Measurements from ENCODE around the gene PEX1.
"Not testable (repeated sequence)": the region's sequence is repeated elsewhere in the genome, so short reads cannot be mapped to it uniquely, and the experiment has no call there.

The PEX1 gene

GRCh38 chr7:92557249-92557648 lies 28.9 kb upstream of the PEX1 start:
- TF ChIP-seq, protein P1, sequence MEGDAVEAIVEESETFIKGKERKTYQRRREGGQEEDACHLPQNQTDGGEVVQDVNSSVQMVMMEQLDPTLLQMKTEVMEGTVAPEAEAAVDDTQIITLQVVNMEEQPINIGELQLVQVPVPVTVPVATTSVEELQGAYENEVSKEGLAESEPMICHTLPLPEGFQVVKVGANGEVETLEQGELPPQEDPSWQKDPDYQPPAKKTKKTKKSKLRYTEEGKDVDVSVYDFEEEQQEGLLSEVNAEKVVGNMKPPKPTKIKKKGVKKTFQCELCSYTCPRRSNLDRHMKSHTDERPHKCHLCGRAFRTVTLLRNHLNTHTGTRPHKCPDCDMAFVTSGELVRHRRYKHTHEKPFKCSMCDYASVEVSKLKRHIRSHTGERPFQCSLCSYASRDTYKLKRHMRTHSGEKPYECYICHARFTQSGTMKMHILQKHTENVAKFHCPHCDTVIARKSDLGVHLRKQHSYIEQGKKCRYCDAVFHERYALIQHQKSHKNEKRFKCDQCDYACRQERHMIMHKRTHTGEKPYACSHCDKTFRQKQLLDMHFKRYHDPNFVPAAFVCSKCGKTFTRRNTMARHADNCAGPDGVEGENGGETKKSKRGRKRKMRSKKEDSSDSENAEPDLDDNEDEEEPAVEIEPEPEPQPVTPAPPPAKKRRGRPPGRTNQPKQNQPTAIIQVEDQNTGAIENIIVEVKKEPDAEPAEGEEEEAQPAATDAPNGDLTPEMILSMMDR (conservative IDR thresholded peaks at IDR 0.05), result no peak
- no peak overlapping the region for H3K27ac ChIP-seq

DNA sequence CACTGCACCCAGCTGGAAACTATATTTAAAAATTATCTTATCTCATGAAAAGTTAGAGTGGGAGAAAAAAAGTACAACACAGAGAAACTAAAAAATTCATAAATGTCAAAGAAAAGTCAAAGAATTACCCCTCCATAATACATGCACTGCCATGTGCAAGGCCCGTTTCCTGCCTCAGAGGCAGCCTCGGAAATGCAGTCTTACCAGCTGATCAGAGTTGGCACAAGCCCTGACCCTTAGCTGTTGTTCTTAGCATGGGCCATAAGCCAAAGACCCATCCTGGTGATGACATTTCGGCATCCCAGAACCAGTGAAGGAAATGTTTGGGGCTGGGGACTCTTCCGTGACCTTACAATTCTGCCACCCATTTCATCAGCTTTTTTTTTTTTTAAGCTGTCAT lies 21.9 kb upstream of the PEX1 start:
- TF ChIP-seq, protein P1 (conservative IDR thresholded peaks at IDR 0.05), result no peak
- H3K27ac ChIP-seq, result no peak overlapping the region

- no peak overlapping the region for H3K27ac ChIP-seq
- TF ChIP-seq, protein P1 (conservative IDR thresholded peaks at IDR 0.05), result no peak
Measured at GRCh38 chr7:92547579-92547978, 19.3 kb upstream of the PEX1 start.

DNA sequence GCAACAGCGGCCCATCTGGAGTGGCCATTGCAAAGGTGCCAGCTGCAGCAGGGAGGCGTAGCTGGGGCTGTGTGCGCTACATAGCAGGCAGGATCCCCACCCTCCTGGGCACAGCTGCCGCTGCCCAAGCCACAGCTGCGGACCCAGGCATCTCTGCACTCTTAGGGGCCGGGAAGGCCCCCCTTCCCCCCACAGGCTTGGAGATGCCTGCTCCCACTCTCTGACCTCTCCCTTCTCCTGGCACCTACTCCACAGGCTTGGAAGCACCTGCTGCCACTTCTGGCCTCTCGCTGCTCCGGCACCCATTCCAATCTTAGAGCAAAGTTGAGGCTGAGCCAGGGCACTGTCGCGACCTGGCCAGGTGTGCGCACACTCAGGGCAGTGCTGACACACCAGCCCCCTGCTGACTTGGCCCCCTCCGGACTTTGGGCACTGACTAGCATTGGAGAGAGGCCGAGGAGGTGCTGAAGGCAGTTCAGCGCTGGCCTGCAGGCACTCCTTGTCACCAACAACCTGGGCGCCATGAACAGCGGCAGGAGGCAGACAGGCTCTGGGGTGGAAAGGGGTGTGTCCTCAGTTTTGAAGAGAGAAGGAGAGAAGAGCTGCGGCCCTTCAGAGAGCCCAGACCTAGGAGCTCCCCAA lies 18.7 kb upstream of the PEX1 start:
- TF ChIP-seq, protein P1 (conservative IDR thresholded peaks at IDR 0.05), result no peak

GRCh38 chr7:92545116-92545515 lies 16.8 kb upstream of the PEX1 start:
- H3K27ac ChIP-seq, result not testable (repeated sequence)

More for the DNA sequence above, 18.7 kb upstream of the PEX1 start:
- H3K27ac ChIP-seq, result no peak overlapping the region

DNA sequence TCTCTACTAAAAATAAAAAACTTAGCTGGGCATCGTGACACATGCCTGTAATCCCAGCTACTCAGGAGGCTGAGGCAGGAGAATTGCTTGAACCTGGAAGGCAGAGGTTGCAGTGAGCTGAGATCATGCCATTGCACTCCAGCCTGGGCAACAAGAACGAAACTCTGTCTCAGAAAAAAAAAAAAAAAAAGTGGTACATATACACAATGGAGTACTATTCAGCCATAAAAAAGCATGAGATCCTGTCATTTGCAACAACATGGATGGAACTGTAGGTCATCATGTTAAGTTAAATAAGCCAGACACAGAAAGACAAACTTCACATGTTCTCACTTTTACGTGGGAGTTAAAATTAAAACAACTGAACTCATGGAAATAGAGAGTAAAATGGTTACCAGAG lies 15.2 kb upstream of the PEX1 start:
- H3K27ac ChIP-seq, result not testable (repeated sequence)

GRCh38 chr7:92534572-92534971 lies 6.3 kb upstream of the PEX1 start:
- TF ChIP-seq, protein P1 (conservative IDR thresholded peaks at IDR 0.05), result no peak
- no peak overlapping the region for H3K27ac ChIP-seq

DNA sequence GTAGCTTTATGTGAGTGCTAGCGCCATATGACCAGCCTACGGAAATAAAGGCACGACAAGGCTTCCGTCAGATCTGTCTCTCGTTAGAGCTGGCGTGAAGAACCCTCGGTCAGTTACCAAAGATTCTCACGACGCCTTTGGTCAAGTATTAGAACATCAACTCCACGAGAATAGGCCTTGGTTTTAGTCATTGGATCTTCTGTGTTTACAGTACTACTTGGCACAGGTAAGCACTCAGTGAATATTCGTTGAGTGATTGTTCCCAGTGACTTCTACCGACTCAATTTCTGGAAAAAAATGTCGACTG lies 591 bp upstream of the PEX1 start:
- H3K27ac ChIP-seq, result peak overlapping the region; percentile 84
- TF ChIP-seq, protein P1 (conservative IDR thresholded peaks at IDR 0.05), result no peak
